ENCODE data around the gene PSMB8.
"Not testable (repeated sequence)": the region's sequence is repeated elsewhere in the genome, so short reads cannot be mapped to it uniquely, and the experiment has no call there.

Gene PSMB8

DNA sequence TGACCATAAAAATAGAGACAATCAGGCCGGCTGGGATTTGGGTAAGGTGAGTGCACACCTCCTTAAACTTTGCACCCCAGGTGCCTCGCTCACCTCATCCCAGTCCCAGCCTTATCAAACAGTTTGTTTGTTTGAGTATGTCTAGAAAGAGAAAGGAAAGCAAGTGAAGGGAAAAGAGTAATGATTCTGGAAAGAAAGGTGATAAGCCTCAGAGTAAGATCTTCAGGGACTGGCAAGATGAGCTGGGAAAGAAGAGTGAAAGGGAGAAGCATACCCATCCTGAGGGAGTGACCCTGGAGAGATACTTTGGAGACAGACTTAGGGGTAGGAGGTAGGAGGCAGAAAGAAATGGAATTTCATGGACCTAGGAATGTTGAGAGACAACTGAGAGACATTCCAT lies 7.0 kb downstream of the PSMB8 start:
- DNase-seq (ENCODE audit: low spot score), result no peak

DNA sequence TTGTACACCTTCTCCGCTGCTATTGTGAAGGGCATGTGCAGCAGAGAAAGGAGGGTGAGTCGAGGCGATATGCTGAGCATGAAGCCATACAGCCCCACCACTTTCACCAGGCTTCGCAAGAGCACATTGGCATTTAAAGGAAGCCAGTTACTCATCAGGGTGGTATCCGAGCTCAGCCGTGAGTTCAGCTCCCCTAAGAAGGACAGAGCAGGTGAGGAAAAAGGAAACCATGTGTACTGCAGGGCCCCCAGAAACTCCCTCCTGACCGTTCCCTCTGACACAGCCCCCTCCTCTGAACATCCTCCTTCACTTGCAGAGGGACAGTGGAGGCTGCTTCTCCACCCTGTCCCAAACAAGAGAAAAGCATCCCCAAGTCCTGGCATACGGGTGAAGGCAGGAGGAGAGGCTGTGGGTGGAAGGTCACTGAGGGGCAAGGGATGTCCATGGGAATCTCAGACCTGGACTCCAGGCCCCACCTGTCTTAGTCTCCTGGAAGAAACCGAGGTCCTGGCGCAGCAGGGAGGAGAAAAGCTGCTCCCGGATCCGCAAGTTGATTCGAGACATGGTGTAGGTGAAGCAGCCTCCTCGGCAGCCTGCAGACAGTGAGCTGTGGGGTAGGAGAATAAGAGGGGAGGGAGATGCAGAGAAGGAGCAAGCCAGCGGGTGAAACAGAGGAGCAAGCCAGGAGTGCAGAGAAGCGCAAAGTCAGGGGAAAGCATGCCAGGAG lies 8.5 kb downstream of the PSMB8 start:
- DNase-seq (ENCODE audit: low spot score), result no peak

DNA sequence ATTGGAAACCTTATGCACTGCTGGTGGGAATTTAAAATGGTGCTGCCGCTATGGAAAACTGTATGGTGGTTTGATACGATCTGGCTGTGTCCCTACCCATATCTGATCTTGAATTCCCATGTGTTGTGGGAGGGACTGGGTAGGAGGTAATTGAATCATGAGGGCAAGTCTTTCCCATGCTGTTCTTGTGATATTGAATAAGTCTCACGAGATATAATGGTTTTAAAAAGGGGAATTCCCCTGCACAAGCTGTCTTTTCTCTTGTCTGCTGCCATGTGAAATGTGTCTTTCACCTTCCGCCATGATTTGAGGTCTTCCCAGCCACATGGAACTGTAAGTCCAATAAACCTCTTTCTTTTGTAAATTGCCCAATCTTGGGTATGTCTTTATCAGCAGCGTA lies 10.2 kb downstream of the PSMB8 start:
- DNase-seq (ENCODE audit: low spot score), result no peak

DNA sequence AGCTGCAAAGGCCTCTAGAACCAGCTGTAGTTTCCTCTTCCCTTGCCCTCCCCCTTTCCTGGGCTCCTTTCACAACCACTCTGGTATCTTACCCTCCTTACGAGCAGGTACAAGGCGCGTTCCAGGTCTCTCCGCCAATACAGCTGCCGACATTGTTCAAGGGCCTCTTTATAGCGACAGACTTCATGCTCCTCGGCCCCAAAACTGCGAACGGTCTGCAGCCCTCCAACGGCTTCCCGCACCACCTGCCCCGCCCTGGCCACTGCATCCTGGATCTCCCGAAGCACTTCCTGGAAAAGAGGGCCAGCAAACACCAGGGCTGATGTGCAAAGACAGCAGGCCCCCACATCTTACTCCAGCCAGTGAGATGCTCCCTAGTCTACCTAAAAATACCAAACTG lies 11.3 kb downstream of the PSMB8 start:
- no peak for DNase-seq (ENCODE audit: low spot score)

DNA sequence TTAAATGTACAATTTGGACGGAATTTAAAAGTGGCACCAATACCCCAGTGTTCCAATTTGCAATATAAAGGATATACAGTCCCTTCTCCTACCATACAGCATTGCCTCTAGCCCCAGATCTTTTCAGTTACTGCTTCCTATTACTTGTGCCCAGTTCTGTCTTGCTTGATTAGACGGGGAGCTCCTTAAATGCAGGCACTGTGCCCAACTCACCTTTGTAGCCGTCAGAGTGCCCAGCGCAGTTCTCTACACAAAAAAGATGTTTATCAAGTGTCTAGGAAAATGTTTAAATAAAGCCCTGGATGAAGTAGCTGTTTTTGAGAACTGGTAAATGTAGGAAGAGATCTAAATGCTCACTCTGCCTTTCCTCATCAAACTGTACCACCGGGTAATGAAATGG lies 12.9 kb downstream of the PSMB8 start:
- no peak for DNase-seq (ENCODE audit: low spot score)

DNA sequence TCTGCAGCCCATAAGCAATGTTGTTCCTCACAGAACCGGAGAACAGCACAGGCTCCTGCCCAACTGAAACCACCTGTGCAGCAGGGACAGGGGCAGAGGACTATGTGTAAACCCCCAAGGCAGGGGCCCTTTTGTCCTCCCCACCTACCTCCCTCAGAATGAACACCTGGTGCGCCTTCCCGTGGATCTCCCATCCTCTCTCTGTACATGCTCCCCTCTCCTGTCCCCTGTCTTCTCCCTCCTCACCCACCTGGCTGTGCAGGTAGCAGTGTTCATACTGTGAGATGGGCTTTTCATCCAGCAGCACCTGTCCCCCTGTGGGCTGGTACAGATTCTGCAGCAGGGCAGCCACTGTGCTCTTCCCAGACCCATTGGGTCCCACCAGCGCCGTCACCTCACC lies 13.8 kb downstream of the PSMB8 start:
- DNase-seq (ENCODE audit: low spot score), result no peak

DNA sequence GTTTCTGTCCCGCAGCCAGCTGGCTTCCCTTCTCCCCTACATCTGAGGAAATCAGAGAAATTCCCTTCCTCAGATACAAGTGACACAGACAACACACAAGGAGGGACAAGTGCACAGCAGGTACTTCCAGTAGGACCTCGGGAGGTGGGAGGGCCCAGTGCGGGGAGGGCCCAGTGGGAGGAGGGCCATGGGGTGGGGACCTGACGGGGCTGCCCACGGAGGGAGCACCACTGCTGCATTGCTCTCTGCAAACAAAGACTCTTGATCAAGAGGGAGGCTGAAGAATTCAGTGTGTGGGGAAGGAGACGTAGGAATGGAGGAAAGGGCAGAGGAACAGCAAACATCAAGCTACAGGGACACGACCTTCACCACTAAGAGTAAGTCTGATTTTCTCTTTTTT lies 14.4 kb downstream of the PSMB8 start:
- DNase-seq (ENCODE audit: low spot score), result no peak

DNA sequence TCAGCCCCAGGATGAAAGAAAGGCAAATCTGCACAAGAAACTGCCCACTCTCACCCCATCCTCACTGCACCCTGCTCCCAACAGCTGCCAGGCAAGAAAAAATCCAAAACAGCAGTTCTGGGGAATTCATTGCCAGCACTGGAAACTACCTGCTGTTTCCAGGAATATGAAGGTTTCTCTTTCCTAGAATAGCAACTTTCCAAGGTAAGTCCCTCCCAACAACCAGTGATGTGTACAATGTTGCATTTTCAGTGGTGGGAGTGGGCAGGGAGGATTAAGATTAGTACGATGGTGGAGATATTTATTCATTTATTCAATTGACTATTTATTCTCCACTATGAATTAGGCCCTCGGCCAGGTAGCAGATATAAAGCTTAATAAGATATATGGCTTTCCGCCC lies 16.8 kb downstream of the PSMB8 start:
- no peak for DNase-seq (ENCODE audit: low spot score)

DNA sequence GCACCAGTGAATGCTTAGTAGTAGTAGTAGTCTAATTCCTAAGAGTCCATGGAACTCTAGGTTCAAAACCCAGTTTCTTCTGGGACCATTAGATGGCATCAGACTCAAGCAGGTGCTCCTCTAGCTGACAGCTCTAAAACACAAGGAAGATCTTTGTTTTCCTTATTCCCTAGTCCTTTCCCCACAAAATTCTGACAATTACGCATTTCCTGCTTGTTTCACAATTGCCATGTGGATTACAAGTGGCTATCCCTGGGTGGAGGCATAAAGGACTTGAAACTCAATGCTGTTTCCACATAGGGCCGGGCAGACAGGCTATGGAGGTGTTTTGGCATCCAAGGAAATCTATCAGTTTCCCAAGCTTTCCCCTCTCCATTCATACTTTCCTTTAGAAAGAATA lies 17.9 kb downstream of the PSMB8 start:
- no peak for DNase-seq (ENCODE audit: low spot score)

DNA sequence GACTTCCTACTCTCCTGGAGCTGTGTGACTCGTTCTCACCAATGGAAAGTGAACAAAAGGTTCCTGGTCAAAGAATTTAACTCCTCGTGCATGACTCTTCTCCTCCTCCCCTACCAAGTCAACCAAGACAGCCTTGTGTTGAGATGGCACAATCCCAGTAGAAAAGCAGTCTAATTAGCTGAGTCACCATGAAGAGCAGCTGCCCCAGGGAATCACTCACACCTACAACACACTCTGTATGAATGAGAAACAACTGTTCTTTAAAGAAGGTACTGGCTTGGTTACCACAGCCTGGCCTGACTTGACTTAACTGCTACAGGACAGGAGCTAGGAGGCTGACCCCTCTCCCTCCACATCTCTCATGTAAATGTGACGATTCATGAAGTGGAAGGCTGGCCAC lies 24.1 kb downstream of the PSMB8 start:
- no peak for DNase-seq (ENCODE audit: low spot score)

DNA sequence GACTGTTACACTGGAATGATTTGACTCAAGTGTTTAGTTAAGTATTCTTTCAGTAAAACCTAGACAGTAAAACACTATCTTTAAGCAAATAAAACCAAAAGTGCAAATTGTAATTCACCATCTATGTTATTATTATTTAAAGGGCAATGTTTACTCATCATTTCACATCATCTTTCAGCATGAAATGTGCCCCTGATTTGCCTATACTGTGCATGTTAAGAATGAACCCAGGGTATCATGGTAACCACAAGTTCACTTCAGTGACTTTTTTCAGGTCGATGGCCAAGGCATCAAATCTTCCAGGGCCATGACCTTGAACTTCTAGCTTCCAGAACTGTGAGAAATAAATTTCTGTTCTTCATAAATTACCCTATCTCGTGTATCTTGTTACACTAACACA lies 25.0 kb downstream of the PSMB8 start:
- no peak for DNase-seq (ENCODE audit: low spot score)

DNA sequence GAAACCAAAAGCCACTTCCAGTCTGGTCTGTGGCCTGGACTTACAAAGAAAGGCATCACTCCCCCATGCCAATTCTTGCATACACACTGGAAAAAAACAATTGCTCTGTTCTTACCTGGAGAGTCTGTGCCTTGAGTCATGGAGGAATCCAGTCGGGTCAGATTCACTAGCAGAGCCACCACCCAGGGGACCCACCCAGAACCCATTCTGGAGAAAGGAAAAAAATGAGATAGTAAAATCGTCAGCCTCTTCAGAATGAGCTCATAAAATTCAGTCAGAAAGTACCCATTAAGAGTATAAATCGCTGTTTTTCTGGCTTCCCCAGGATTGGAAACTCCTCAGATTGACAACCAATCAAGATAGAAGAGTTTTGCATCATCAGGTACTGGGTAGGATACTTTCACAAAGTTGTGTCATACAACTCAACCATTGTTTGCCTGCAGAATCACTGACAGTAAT lies 27.1 kb downstream of the PSMB8 start, which contains the start of gene HLA-DOB:
TSS of gene HLA-DOB (minus strand) at position 257 of the 459 bp plus-strand sequence. CDS start at position 206, 51 bp downstream.
- DNase-seq (ENCODE audit: low spot score), result peak; percentile 10

DNA sequence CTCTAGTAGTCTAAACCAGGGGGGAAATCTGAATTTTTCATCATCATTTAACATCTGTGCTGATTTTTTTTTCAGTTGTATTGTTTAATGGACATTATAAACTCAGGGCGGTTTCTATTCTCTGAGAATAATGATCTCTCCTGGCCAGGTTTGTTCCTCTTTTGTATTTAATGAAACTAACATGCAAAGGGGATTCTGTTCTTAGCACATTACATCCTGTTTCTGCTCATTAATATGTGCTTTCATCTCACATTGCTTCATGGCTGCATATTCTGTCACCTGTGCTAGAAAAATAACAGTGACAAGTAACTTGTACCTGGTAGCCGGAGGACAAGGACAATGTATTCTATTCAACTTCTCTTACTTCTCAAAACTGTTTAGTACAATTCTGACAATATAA lies 27.9 kb downstream of the PSMB8 start:
- DNase-seq (ENCODE audit: low spot score), result no peak

DNA sequence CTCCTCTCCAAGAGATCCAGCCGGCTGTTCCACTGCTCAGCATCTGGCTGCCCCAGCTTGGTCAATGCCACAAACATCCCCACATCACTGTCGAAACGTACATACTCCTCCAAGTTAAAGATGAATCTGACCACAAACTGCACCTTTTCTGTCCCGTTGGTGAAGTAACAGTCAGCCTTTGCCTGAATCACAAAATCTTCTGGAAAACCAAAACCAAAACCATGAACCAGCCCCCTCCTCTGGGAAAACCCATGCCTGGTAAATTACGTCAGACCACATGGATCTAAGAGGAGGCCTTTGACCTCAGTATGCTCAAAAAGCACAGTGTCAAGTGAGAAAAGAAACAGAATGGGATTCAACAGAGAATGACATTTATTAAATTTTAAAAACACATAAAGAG lies 28.7 kb downstream of the PSMB8 start:
- DNase-seq (ENCODE audit: low spot score), result no peak

DNA sequence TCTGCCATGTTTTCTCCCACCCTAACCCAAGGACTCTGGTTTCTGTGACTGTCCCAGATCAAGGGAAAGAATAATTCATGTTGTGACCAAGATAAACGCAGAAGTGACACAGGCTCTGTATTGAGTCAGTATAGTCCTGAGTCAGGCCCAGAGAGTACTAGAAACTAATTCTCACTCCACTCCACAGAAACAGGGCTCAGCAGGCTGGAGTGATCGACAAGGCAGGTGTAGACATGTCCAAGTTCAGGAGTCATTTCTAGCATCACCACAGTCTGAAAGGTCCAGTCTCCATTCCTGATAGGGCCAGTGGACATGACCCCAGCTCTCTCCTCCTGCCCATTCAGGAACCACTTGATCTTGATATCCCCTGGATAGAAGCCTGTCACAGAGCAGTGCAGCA lies 29.7 kb downstream of the PSMB8 start:
- no peak for DNase-seq (ENCODE audit: low spot score)

DNA sequence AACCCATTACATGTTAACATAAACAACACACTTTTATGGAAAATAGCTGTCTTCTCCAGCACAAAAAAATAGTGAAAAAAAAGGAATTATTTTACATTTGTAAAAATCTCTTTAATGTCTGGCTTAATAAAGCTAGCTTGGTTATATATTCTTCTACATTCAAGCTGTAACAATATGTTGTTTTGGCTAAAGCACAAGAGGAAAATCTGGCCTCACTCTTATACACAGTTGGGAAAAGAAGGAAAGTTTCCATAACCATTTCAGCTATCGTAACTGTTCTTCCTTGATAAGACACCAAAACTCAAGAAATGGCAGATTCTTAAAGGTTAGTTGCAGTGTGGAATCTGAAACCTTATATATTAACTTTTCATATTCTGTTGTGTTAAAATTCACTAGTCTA lies 34.7 kb downstream of the PSMB8 start:
- DNase-seq (ENCODE audit: low spot score), result no peak

DNA sequence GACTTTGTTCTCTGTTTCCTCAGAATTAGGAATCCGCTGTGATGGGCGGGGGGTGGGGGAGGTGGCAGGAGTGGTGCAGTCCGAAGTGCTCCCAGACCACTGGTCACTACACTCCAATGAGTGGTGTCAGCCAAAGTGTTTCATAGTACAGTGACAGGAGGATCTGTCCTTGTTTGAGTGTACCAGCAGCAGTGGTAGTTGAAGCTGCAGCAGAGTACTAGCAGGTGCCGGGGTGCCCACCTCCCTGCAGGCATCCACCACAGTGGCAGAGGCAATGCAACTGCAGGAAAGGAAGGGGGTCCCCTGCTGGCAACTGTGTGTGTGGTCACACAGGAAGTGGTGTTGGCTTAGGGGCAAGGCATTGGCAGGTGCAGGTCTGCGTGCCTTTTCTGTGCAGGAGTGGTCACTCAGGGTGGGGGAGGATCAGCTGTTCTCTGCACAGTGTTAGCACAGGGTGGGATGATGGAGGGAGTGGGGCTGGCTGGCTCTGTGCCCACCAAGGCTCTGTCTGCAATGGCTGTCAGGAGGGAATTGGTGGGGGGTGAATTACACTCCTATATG lies 36.7 kb downstream of the PSMB8 start:
- no peak for DNase-seq (ENCODE audit: low spot score)

DNA sequence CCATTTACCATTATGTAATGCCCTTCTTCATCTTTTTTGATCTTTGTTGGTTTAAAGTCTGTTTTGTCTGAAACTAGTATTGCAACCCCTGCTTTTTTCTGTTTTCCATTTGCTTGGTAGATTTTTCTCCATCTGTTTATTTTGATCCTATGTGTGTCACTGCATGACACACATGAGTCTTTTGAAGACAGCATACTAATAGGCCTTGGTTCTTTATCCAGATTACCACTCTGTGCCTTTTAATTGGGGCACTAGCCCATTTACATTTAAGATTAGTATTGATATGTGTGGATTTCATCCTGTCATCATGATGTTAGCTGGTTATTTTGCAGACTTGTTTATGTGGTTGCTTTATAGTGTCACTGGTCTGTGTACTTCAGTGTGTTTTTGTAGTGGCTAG lies 38.4 kb downstream of the PSMB8 start:
- not testable (repeated sequence) for DNase-seq (ENCODE audit: low spot score)

DNA sequence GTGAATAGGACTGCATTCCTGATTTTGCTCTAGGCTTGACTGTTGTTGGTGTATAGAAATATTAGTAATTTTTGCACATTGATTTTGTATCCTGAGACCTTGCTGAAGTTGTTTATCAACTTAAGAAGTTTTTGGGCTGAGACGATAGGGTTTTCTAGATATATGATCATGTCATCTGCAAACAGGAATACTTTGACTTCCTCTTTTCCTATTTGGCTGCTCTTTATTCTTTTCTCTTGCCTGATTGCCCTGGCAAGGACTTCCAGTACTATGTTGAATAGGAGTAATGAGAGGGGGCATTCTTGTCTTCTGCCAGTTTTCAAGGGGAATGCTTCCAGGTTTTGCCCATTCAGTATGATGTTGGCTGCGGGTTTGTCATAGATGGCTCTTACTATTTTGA lies 40.4 kb downstream of the PSMB8 start:
- no peak for DNase-seq (ENCODE audit: low spot score)

DNA sequence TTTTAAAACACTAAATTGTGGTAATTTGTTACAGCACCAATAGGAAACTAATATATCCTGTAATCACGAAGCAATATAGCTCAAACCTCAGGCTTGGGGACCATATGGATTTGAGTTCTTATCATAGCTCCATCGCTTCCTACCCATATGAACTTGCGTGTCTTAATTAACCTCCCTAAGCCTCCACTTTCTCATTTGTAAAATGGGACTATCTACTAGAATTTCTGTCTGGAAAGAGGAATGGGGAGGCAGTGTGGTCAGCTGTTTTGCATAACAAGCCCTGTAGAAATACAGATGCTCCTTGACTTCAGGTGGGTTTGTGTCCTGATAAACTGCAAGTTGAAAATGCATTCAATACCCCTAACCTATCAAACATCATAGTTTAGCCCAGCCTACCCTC lies 44.1 kb downstream of the PSMB8 start:
- DNase-seq (ENCODE audit: low spot score), result no peak

DNA sequence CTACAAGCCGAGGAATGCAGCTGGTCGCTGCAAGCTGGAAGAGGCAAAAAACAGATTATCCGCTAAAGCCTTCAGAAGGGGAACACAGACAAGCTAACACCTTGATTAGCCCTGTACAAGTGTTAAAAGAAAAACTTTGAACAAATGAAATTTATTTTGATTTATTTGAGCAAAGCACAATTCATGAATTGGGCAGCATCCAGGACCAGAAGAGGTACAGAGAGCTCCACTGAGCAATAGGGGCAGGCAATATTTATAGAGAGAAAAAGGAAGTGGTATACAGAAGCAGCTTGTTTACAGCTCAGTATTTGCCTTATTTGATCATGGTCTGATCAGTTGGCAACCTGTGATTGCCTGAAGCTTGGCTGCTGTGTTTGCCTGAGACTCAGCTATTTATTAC lies 44.7 kb downstream of the PSMB8 start:
- DNase-seq (ENCODE audit: low spot score), result no peak

DNA sequence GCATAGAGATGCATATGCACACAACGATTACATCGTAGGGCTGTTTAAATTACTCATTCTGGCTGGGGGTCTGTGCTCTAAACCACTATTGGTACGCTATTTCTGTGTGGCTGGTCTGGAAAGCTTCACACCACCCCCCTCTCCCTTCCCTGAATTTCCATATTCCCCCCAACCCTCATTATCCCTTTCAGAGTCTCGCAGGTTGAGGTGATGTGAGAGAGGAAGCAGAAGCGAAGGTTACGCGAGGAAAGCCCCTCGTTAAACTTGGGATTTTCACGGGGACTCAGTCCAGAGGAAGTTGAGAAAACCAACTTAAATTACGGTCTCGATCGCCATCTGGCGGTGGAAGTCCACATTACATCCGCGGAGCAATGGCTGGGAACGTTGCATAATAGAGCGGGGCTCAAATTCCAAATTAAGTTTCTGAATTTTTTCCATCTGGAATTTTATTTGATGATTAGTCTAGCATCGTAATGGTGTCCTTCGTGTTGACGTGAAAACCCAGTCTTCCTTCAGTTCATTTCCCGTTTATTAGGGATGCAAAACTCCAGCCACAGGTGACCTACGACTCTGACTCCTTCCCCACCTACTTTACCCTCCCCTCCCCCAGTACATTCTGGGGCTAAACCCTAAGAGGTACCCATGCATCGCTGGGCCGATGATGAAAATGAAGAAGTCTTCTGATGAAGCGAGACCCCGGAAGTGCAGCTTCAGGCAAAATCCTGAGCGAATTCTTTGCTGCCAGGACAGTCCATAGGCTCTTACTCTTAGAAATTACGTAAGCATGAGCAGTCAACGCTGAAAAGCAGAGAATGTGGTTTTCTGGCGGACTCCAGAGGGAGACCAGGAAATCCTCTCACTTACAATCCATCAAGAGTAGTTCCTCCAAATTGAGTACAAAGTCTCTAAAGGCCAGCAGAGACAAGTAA lies 46.7 kb downstream of the PSMB8 start:
- peak; percentile 74 for DNase-seq (ENCODE audit: low spot score)

DNA sequence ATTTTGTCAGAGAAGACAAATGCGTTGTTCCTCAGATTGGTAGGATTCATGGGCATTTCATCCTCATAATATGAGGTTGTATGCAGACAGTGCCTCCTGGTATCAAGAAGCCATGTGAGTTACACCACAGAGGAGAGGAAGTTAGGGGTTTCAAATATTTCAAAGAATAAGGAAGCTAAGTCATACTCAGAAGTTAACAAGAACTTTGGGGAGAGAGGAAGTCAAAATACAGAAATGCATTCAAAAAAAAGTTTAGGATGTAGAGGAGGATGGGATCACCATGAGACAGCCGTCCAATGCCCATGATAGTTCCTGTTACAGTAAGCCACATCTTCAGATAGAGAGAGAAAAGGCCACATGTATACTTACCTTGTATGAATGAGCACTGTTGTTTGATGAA lies 49.3 kb downstream of the PSMB8 start:
- DNase-seq (ENCODE audit: low spot score), result no peak

All from CD4-positive, alpha-beta T cell treated with Interleukin-15 for 4 hours (primary cell).